IPS-15b (cell line): Measurements from ENCODE around the gene C1orf35.
A peak's percentile ranks its signal among the peaks of the same experiment; 100 is the strongest.

Experiments
- H3K27me3 ChIP-seq: one replicate; pipeline ENCODE4 v1.6.1; 2013; ENCODE audit warnings: low read length; ENCODE audit not compliant: control insufficient read depth, insufficient read depth
- H3K36me3 ChIP-seq: one replicate; pipeline ENCODE4 v1.6.1; 2013; ENCODE audit warnings: low read length; ENCODE audit not compliant: control insufficient read depth, insufficient read depth
- H3K4me1 ChIP-seq: one replicate; pipeline ENCODE4 v1.6.1; 2013; ENCODE audit warnings: mild to moderate bottlenecking, low read length; ENCODE audit not compliant: control insufficient read depth, insufficient read depth
- H3K4me3 ChIP-seq: one replicate; pipeline ENCODE4 v1.5.1; 2013; ENCODE audit warnings: low read depth, low read length
- H3K9ac ChIP-seq: one replicate; pipeline ENCODE4 v1.6.1; 2013; ENCODE audit warnings: low read depth, mild to moderate bottlenecking, low read length
- H3K9me3 ChIP-seq: one replicate; pipeline ENCODE4 v1.6.1; 2013; ENCODE audit warnings: mild to moderate bottlenecking, low read length; ENCODE audit not compliant: control insufficient read depth, insufficient read depth

C1orf35 gene

GRCh38 chr1:228087771-228088251, 15.3 kb downstream of the C1orf35 start:
- Histone ChIP-seq H3K27me3 (no peaks in the 10 kb centered on the region), H3K4me1 (peaks cover 4% of the 10 kb centered on the region), H3K9ac (no peak overlapping the region), H3K4me3 (no peak overlapping the region), H3K9me3 (no peaks in the 10 kb centered on the region), H3K36me3 (peaks cover 3% of the 10 kb centered on the region)

GRCh38 chr1:228085287-228085951, 17.7 kb downstream of the C1orf35 start:
- Histone ChIP-seq H3K9me3 (no peaks in the 10 kb centered on the region), H3K4me1 (peaks cover 4% of the 10 kb centered on the region), H3K27me3 (no peaks in the 10 kb centered on the region), H3K9ac (no peak overlapping the region), H3K4me3 (no peak overlapping the region), H3K36me3 (no peaks in the 10 kb centered on the region)

GRCh38 chr1:228084797-228085196, 18.3 kb downstream of the C1orf35 start:
- Histone ChIP-seq H3K9me3 (no peaks in the 10 kb centered on the region), H3K9ac (no peak overlapping the region), H3K4me3 (peak overlapping the region; percentile 77), H3K27me3 (no peaks in the 10 kb centered on the region), H3K36me3 (no peaks in the 10 kb centered on the region), H3K4me1 (peaks cover 4% of the 10 kb centered on the region)

- peaks cover 3% of the 10 kb centered on the region for H3K27me3 ChIP-seq
- H3K36me3 ChIP-seq = no peaks in the 10 kb centered on the region
- peaks cover 4% of the 10 kb centered on the region for H3K4me1 ChIP-seq
- no peaks in the 10 kb centered on the region for H3K9me3 ChIP-seq
- H3K4me3 ChIP-seq = peak overlapping the region; percentile 77
- no peak overlapping the region for H3K9ac ChIP-seq
Measured at GRCh38 chr1:228084325-228084724, 18.8 kb downstream of the C1orf35 start.

- no peaks in the 10 kb centered on the region for H3K36me3 ChIP-seq
- peak overlapping the region; percentile 76 for H3K9ac ChIP-seq
- no peaks in the 10 kb centered on the region for H3K9me3 ChIP-seq
- peak overlapping the region; percentile 77 for H3K4me3 ChIP-seq
- peaks cover 3% of the 10 kb centered on the region for H3K27me3 ChIP-seq
- peaks cover 4% of the 10 kb centered on the region for H3K4me1 ChIP-seq
Measured at GRCh38 chr1:228083871-228084278, 19.2 kb downstream of the C1orf35 start.

- no peaks in the 10 kb centered on the region for H3K36me3 ChIP-seq
- peak overlapping the region; percentile 77 for H3K4me3 ChIP-seq
- peaks cover 4% of the 10 kb centered on the region for H3K27me3 ChIP-seq
- peaks cover 4% of the 10 kb centered on the region for H3K4me1 ChIP-seq
- H3K9ac ChIP-seq = peak overlapping the region; percentile 76
- H3K9me3 ChIP-seq = no peaks in the 10 kb centered on the region
Measured at GRCh38 chr1:228082918-228083870, 19.9 kb downstream of the C1orf35 start.

- no peaks in the 10 kb centered on the region for H3K9me3 ChIP-seq
- peaks cover 10% of the 10 kb centered on the region for H3K27me3 ChIP-seq
- peaks cover 4% of the 10 kb centered on the region for H3K4me1 ChIP-seq
- peak within 1 kb of the TSS; percentile 76 for H3K9ac ChIP-seq
- no peaks in the 10 kb centered on the region for H3K36me3 ChIP-seq
- peak within 1 kb of the TSS; percentile 77 for H3K4me3 ChIP-seq
Measured at GRCh38 chr1:228082214-228082917, 20.8 kb downstream of the C1orf35 start, which contains the start of gene ARF1. TSS of gene ARF1 (plus strand) at chr1:228082708. CDS start at chr1:228097115, 14,407 bp downstream.

- Histone ChIP-seq H3K4me3 (peak overlapping the region; percentile 58), H3K4me1 (peaks cover 4% of the 10 kb centered on the region), H3K9me3 (no peaks in the 10 kb centered on the region), H3K9ac (peak overlapping the region; percentile 47), H3K27me3 (peaks cover 13% of the 10 kb centered on the region), H3K36me3 (no peaks in the 10 kb centered on the region)
Measured at GRCh38 chr1:228081578-228082213, 21.4 kb downstream of the C1orf35 start.

- no peaks in the 10 kb centered on the region for H3K36me3 ChIP-seq
- H3K4me3 ChIP-seq = peak overlapping the region; percentile 58
- H3K9ac ChIP-seq = peak overlapping the region; percentile 47
- no peaks in the 10 kb centered on the region for H3K9me3 ChIP-seq
- H3K4me1 ChIP-seq = peaks cover 4% of the 10 kb centered on the region
- H3K27me3 ChIP-seq = peaks cover 18% of the 10 kb centered on the region
Measured at GRCh38 chr1:228081144-228081543, 22.0 kb downstream of the C1orf35 start.

- Histone ChIP-seq H3K9me3 (no peaks in the 10 kb centered on the region), H3K9ac (no peak overlapping the region), H3K27me3 (peaks cover 27% of the 10 kb centered on the region), H3K36me3 (no peaks in the 10 kb centered on the region), H3K4me3 (no peak overlapping the region), H3K4me1 (peaks cover 4% of the 10 kb centered on the region)
Measured at GRCh38 chr1:228079601-228080263, 23.4 kb downstream of the C1orf35 start.
